Fibroblast of lung (primary cell): ENCODE measurements around the gene RNF150.

ENCODE experiments used
- CTCF ChIP-seq, 2 donors: IDR thresholded peaks in 1 of 2; conservative IDR thresholded peaks in 1 of 2; 1 replicate in 1 of 2; 2 replicates in 1 of 2; pipeline ENCODE4 v1.5.1; 2011 to 2012; ENCODE audit warnings: low read length in 2 of 2, control low read depth in 1 of 2, inconsistent platforms in 1 of 2, low read depth in 1 of 2, mild to moderate bottlenecking in 1 of 2
- EZH2 ChIP-seq: IDR thresholded peaks from 2 replicates; pipeline ENCODE4 v1.5.1; 2012; ENCODE audit warnings: low read length, control low read depth, mild to moderate bottlenecking; ENCODE audit errors: missing control alignments

- no peak for TF ChIP-seq CTCF (conservative IDR thresholded peaks at IDR 0.05 in 1 of 2, IDR thresholded peaks at IDR 0.05 in 1 of 2; ENCODE audit: low read depth in 1 of 2, low read length in 2 of 2)
- TF ChIP-seq EZH2: no peak
Observed at GRCh38 chr4:140816806-140817510, 316.3 kb downstream of the RNF150 start.
